ENCODE data around the gene MYO5A.
"Not testable (repeated sequence)": the region's sequence is repeated elsewhere in the genome, so short reads cannot be mapped to it uniquely, and the experiment has no call there.

Gene MYO5A

DNA sequence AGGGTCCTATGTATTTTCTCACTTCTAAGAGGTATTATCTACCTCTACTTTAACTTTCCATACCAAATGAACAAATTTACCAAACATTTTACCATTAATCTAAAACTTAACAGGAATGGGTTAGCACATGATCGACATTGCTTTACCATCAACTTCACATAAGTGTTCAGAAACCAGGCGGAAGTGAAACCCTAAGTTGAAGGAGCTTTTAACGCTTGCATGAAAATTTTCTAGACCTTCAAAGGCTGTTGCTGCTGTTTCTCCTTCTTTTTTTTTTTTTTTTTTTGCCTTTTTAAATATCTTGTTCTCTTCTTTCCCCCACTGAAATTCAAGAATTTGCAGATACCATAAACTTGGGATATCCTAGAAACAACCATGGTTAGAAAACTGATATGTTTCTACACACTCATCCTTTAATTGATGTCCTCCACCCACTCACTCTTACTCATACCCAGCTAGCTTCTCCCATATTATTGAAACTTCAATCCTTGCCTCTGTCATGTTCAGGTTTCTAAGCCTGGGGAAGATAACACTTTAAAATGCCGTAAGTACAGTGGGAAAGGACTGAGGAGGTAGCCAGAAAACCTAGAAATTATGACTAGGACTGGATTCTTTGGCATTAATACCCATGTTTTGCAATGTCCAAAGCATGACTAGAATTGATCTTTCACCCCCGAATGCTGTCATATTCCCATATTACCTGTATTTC, 24.7 kb downstream of the MYO5A start:
- DNase-seq: no peak

DNA sequence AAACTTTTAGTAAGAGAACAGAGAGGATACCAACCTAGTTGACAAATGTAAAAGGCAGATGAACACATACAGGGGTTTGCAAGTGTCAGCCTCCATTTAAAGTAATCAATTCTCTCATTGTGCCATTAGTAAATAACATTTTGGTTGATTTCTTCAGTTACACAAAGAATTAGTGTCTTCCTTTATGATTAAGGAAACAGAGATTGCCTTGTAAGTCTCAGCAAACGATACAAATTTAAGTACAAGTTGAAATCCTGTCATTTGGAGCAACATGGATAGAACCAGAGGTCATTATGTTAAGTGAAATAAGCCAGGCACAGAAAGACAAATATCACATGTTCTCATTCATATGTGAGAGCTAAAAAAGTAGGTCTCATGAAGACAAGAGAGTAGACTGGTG, 26.1 kb downstream of the MYO5A start:
- DNase-seq: no peak

DNA sequence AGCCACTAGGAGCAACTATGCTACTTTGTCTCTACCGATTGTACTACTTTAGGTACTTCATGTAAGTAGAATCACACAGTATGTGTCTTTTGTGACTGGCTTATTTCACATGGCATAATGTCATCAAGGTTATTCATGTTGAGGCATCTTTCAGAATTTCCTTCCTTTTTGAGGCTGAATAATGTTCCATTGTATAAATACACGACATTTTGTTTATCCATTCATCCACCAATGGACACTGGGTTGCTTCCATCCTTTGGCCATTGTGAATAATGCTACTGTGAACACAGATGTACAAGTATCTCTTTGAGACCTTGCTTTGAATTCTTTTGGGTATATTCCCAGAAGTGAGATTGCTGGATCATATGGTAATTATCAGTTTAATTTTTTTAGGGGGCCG, 29.2 kb downstream of the MYO5A start:
- no peak for DNase-seq

DNA sequence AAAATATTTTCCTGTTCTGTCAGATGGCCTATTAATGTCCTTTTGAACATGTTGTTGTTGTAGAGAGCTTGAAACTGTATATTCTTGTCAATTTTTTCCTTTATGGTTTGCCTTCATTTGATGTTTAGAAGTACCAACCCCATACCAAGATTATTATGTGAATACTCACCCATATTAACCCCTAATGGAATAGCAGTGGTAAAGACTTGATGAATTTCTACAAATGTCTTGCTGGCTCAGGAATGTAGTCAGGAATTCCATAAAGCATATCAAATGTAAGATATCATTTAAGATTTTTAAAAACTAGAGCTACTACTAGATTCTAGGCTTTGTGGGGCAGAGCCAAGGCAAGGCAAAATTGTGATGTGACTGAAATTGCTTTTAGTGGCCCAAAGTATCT, 30.0 kb downstream of the MYO5A start:
- no peak for DNase-seq

DNA sequence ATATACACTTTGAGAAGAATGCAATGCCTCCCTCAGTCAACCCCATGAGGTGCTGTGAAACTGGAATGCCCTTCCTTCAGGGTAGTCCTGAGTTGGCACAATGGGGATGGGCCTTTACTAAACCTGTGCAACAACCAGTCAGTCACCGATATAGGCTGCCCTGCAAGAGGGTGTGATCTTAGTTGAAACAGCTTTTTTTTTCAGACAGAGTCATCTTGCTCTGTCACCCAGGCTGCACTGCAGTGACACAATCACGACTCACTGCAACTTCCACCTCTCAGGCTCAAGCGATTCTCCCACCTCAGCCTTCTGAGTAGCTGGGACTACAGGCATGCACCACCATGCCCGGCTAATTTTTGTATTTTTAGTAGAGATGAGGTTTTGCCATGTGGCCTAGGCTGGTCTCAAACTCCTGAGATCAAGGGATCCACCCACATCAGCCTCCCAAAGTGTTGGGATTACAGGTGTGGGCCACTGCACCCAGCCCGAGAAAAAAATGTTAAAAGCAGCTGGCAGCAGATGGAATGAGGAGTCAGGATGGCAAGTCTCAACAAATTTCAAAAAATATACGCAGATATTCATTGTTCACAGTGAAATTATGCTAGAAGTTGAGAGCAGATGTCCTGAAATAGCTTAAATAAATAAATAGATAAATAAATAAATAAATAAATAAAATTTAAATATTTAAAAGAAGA, 31.8 kb downstream of the MYO5A start:
- no peak for DNase-seq

DNA sequence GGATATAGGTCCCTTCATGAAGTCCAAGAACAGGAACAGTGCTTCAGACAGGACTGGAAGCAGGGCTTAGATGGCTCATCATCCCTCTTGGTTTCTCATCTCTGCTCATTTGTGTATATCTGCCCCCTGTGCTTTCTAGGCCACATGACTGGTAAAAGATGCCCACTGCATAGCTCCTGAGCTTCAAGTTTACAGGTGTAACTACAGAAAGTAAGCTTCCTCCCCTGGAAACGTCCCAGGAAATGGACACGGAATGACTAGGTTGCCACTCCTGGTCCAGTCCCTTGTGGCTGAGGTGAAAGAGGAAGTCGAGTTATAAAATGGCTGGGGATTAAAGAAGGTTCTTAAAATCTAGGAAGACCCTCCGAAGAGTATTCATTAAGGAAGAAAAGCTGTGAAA, 32.5 kb downstream of the MYO5A start:
- no peak for DNase-seq

DNA sequence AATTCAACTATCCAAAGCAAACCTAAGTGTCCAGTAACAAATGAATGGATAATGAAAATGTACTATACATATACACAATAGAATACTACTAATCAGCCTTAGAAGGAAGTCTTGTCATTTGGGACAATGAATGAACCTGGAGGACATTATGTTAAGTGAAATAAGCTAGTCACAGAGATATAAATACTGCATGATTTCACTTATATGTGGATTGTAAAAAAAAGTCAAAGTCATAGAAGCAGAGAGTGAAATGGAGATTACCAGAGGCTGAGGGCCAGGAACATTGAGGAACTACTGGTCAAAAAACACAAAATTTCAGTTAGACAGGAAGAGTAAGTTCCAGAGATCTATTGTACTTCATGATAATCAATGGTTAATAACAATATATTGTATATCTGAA, 33.6 kb downstream of the MYO5A start:
- no peak for DNase-seq

DNA sequence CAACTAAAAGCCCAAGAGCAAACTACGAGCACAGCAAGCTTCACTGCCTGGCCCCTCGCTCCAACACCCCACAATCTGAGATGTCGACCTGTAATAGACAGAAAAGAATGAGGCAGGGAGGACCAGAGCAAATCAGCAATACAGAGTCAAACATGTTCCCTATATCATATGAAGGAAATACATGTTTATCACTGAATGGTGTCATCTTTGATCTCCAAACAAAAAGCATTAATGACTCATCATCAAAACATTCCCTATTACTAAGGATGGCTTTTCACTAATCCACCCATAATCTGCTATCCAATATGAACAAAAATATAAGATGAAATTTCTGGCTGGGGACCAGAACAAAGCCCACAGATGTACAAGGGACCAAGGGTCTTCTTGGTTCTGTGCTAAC, 34.7 kb downstream of the MYO5A start:
- DNase-seq: no peak

DNA sequence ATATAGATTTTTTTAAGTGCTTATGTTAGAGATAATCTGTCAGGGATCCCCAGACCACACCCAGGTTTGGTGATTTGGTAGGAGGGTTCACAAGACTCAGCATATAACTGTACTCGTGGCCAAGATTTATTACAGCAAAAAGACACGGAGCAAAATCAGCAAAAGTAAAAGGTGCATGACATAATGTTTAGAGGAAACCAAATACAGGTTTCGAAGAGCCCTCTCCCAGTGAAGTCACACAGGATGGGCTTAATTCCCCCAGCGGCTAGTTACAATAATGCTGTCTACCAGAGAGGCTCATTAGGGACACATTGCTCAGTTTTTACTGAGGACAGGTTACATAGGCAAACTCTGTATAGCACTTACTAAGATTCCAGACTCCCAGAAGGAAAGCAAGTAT, 36.5 kb downstream of the MYO5A start:
- DNase-seq: no peak

DNA sequence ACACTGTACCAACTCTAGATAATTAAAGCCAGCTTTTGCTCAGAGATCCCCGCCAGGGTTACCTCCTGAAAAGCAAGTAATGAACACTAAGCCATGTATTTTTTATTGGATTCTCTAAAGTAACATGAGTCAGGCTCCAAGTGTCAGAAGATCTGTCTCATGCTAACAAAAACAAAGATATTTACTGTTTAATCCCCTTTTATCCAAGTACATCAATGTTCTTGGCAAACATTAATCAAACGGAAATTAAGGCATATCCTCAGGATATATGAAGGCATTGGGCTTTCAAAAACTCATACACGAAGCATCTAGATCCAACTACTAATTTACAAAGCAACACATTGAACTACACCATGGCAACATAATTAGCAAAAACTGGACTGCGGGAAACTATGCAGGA, 37.2 kb downstream of the MYO5A start:
- no peak for DNase-seq

DNA sequence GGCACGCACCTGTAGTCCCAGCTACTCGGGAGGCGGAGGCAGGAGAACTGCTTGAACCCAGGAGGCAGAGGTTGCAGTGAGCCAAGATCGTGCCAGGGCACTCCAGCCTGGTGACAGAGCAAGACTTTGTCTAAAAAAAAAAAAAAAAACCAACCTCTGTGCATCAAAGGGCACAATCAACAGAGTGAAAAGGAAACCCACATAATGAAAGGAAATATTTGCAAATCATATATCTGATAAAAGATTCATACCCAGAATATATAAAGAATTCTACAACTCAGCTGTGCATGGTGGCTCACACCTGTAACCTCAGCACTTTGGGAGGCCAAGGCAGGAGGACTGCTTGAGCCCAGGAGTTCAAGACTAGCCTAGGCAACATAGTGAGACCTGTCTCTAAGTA, 39.2 kb downstream of the MYO5A start:
- DNase-seq: not testable (repeated sequence)

DNA sequence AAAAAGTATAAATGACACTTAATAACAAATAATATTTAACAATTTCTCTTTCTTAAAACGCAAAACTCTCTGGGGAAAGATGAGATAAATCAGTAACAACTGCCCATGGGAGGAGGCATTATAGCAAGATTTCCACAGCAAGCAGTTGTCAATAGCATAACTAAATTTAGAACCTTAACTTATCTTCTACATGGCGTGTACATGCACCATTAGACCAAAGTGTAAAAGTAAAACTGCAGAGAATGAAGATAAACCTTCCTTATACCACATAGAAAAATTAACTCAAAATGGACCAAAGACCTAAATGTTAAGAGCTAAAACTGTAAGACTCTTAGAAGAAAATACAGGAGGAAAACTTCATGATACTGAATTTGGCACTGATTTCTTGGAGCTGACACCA, 39.9 kb downstream of the MYO5A start:
- no peak for DNase-seq

DNA sequence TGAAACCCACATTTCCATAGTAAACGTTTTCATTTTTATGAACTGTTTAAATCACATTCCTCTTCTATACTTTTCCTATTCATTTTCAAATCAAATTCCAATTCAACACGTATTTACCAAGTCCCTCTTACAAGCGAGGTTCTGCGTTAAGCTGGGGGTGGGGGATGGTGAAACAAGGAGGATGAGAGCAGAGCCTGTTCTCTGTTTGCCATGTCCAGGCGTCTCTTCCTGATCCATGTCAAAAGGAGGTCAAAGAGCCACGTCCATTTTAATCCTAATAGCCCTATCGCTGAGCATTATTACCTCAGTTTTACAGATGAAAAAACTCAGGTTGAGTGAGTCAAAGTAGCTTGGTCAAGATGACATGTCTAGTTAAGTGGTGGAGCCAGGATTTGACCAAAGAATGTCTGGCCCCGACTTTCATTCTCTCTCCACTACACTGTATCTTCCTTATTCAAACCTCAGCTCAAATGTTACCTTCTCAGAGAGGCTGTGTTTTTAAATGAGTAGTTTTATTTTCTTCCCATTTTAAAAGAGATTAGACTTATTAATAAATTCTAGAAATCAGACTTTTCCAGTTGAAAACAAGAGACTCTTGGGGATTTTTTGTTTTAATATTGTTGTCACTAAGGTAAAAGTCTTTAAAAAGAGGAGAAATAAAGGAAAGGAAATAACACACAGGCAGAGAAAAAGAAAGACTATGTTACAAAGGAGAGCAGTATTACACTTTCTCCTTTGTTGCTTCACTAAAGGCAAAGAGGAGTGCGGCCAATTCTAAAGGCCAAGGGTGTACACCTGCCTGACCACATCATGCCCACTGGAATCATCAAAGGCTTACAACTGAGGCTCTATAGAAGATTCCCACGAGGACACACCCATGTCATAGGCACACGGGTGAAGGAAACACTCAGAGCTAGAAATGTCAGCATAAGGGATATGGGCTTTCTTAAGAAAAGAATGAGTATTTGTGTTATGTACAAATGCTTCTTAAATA, 42.4 kb downstream of the MYO5A start:
- no peak for DNase-seq

DNA sequence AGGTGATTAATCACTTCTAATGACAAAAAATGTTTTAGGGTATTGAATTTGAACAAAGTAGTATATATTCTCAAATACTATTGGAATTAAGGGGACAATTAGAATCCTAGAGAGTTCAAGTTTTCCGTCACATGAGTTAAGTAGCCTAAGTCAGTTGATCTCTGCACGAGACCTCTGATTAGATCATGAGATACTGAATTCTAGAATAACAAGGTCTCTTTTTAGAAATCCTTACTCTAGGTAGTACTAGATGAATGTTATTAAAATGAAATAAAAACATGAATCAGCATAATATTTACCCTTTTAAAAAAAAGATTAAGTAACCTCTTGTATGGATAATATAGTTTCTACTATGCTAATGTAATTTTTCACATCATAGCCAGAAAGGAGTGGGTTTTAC, 43.4 kb downstream of the MYO5A start:
- DNase-seq: no peak

DNA sequence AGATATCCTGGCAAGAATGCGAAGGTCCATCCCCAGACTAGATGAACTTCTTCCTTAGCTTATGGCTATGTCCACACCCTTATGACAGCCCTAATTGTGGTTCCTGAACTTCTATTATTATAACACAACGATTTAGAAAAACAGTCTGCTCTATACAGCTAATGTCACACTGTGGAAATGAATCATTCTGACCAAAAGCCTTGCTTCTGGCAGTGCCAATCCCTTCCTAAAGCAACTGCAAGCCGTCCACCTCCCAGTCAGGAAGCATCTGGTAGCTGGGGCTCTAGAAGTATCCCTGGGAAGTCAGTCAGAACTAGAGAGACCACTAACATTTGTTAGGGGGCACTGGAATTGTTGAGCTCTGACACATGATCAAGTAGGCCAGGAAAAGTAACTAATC, 45.0 kb downstream of the MYO5A start:
- DNase-seq: no peak

DNA sequence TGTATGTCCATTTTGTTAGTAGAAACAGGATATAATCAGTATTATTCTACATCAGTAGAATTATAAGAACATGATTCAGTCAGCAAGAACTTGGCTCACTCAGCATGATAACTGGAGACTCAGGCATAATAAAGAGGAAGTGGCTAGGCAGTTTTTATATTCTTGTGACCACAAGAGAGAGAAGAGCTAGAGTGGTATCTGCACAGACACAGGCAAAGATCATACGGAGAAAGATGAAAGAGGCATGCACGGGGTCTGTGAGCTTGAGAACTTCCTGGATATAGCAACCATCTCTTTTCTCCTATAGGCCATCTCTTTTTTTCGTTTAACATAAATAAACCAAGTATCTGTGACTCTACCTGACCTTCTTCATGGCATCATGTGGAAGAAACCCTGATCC, 46.8 kb downstream of the MYO5A start:
- no peak for DNase-seq

DNA sequence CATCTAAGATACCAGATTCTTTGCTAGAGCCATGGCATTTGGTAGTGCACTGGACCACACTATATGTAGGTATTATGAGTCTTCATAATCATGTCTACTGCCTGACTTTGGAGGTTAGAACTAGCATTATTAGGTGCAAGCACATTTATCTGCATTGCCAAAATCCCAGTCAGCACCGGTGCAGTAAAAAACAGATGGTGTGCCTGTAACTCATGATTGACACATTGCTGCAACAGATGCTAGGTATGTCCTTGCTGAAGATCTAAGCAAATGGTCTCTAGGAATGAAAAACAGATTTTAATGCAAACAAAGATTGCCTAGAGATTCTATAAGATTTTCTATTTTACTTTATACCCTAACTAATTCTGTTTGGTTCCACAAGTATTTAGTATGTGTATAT, 47.7 kb downstream of the MYO5A start:
- DNase-seq: no peak

DNA sequence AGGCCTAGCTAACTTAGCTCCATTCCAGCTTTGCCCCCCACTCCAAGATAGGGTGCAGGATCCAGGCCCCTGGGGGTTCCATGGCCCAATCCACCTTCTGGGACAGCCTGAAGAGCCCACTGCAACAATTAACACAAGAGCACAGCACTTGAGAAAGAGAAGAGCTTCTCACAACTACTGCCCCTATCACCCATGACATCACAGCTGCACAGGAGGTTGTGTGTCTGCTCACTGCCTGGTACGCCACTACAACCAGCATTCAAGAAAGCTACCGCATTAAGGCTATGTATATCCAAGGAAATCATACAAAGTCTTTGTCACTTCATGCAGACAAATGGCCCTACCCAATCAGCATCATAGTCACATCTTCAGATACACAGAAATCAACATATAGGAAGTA, 62.0 kb downstream of the MYO5A start:
- DNase-seq: no peak

DNA sequence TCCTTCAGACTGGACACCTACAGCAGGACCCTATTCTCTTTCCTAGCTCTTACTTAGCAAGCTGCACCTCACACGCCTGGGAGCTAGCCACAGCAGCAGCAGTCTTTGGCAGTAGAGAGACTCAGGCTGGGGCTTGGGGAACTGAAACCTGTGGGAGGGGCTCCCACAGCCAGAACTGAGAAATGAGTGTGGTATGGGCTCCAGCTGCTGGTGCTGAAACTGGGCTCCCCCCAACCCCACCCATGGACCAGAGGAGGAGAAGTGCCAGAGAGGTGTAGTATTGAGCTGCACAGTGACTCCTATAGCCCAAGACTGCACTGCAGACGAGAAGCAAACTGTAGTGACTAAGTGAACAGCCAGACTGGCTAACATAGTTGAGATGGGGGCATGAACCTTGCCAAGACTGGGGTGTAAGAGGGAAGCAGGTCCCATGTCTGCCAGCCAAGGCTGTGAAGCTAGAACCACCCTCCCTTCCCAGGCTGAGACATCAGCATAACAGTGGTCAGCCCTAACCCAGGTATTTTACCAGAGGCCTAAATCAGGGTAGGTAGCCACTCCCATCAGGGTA, 62.5 kb downstream of the MYO5A start:
- no peak for DNase-seq

DNA sequence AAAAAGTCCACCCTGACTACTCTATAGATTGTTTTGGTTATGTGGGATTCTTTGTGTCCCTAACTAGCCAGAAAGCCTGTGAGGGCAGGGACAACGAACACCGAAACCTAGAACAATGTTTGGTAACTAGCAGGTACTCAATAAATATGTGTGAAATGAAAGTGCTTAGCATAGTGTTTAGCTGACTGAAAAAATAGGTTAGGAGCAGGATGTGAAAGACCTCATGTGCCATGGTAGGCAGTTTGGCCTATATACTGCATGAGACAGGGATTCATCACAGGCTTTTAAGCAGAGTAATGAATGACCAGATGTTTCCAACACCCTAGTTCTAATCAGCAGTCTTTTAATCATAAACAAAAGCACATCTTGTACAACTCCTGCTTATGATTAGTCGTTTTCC, 64.2 kb downstream of the MYO5A start:
- no peak for DNase-seq

DNA sequence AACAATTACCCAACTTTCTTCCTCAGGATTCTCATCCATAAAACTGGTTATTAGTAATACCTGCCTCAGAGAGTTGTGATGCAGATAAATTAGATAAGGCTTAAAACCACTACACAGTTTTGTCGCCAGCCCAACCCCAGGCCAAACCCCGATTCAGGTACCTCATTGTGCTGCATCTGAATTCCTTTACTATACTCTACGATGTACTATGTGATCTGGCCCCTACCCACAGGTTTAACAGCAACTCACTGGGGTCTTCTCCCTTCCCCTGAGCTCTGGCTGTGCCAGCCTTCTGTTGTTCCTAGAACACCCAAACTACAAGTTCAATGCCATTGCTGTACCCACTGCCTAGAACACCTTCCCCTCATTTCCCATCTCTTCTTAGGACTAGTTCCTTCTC, 64.6 kb downstream of the MYO5A start:
- no peak for DNase-seq

DNA sequence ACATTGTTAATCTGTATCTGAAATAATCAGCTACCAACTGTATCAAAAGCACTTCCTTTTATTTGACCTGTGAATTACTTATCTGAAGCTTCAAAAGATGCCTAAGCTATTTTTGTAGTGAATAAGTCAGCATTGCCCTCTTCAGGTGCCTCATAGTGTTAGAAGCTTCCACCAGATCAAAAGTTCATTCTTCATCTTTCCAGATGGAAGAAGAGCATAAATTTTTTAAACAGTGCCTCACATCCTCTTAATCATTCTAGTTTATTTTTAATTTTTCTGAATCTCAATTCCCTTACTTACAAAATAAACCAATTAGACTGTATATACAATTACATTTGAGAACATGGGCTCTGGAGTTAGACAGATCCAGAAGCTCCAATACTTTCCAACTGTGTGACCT, 65.0 kb downstream of the MYO5A start:
- no peak for DNase-seq

DNA sequence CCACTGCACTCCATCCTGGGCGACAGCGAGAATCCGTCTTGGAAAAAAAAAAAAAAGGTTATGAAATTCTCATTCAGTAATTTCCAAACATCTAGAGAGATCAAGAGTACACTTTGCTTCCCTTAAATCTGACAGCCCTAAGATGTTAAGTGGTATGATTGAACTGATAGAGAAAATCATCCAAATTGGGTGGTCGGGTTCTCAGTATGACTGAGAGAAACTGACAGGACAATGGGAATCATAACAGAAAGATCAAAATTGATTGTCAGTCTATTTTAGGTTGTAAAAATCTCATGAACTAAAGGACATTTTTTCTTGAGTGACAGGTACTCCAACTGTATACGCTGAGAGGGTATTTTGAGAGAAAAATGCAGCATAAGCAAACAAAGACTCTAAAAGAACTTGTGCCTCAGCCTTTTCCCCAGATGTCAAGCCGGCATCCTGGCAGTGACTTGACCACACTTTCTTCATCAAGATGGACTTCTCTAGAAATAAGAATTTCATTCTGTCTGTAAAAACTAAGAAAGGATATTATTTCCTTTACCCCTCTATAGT, 65.8 kb downstream of the MYO5A start:
- DNase-seq: no peak
